Ovary (tissue), 3 donors: ENCODE results near the gene NMT2.

Experiments
- CTCF ChIP-seq, 3 donors: fragments of 450-650 bp in 2 of 3; fragments of 200-600 bp in 1 of 3; IDR thresholded peaks; one replicate each; pipeline versions ENCODE4 v1.5.1 to v1.8.0; 2016 to 2022; ENCODE audit warnings: antibody characterized with exemption in 3 of 3, mild to moderate bottlenecking in 1 of 3
- EP300 ChIP-seq: sonication (generic); formaldehyde crosslinking; IDR thresholded peaks from one replicate; pipeline ENCODE4 v1.6.1; 2017; ENCODE audit warnings: antibody characterized with exemption
- POLR2A ChIP-seq: fragments of 450-650 bp; IDR thresholded peaks from one replicate; pipeline ENCODE4 v1.6.1; 2017; ENCODE audit warnings: antibody characterized with exemption, mild to moderate bottlenecking, moderate library complexity
- donor health status: DM: no; HTN: no; CAD: no.

GRCh38 chr10:15200626-15201025 is 32.1 kb upstream of the NMT2 start:
- no peak for TF ChIP-seq CTCF (IDR thresholded peaks at IDR 0.05)
- no peak for TF ChIP-seq POLR2A
- no peak for TF ChIP-seq EP300
